Measurements from ENCODE around the gene COX4I1.
A peak's percentile ranks its signal among the peaks of the same experiment; 100 is the strongest.

The COX4I1 gene

DNA sequence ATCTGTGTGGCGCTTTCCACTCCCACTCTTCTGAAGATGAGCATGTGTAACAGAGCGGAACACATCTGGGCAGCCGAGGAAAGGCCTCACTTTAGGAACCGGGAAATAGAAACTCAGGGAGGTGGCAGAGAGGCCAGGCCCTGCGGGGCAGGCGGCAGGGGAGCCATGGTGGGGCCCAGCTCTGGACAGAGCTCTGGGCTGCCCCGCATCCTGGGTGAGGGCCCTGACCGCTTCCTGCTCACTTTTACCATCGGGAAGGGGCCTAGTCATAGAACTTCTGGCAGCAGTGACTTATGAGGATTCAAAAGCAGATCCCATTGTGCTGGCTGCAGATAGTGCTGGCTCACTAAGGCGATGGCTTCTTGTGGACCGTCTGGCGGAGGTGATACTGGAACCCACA, 22.6 kb downstream of the COX4I1 start:
- Histone ChIP-seq H2AFZ (ENCODE audit: low read depth, low read length) (no peak overlapping the region), H3K9me3 (ENCODE audit: insufficient read depth, low read length) (no peaks in the 10 kb centered on the region), H3K4me2 (ENCODE audit: low read length) (peak overlapping the region; percentile 54; the same call in 1 of the 2 replicates), H4K20me1 (ENCODE audit: insufficient read depth, low read length) (no peaks in the 10 kb centered on the region), H3K4me1 (ENCODE audit: low read length) (peaks cover 35% of the 10 kb centered on the region), H3K9ac (ENCODE audit: low read length) (no peak overlapping the region), H3K27me3 (ENCODE audit: low read depth, low read length) (peaks cover 19% of the 10 kb centered on the region), H3K36me3 (replicated peaks; ENCODE audit: low read depth, low read length) (peaks cover 2% of the 10 kb centered on the region), H3K27ac (ENCODE audit: low read length) (no peak overlapping the region), H3K79me2 (ENCODE audit: low read length) (no peaks in the 10 kb centered on the region), H3K4me3 (ENCODE audit: low read length) (no peak overlapping the region)
- TF ChIP-seq EZH2phosphoT487 (IDR thresholded peaks at IDR 0.05; ENCODE audit: low read depth): no peak
- TF ChIP-seq, protein P1, sequence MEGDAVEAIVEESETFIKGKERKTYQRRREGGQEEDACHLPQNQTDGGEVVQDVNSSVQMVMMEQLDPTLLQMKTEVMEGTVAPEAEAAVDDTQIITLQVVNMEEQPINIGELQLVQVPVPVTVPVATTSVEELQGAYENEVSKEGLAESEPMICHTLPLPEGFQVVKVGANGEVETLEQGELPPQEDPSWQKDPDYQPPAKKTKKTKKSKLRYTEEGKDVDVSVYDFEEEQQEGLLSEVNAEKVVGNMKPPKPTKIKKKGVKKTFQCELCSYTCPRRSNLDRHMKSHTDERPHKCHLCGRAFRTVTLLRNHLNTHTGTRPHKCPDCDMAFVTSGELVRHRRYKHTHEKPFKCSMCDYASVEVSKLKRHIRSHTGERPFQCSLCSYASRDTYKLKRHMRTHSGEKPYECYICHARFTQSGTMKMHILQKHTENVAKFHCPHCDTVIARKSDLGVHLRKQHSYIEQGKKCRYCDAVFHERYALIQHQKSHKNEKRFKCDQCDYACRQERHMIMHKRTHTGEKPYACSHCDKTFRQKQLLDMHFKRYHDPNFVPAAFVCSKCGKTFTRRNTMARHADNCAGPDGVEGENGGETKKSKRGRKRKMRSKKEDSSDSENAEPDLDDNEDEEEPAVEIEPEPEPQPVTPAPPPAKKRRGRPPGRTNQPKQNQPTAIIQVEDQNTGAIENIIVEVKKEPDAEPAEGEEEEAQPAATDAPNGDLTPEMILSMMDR (IDR thresholded peaks at IDR 0.05; ENCODE audit: low read depth, low read length): no peak

DNA sequence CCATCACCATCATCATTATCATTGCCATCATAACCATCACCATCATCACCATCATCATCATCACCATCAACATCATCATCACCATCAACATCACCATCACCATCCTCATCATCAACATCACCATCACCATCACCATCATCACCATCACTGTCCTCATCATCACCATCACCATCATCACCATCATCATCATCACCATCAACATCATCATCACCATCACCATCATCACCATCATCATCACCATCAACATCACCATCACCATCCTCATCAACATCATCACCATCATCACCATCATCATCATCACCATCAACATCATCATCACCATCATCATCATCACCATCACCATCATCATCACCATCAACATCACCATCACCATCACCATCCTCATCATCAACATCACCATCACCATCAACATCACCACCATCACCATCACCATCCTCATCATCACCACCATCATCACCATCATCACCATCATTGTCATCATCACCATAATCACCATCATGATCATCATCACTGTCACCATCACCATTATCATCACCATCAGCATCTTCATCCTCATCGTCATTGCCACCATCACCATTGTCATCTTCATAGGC, 23.9 kb downstream of the COX4I1 start:
- Histone ChIP-seq H3K79me2 (ENCODE audit: low read length) (no peaks in the 10 kb centered on the region), H3K36me3 (replicated peaks; ENCODE audit: low read depth, low read length) (peaks cover 2% of the 10 kb centered on the region), H3K27ac (ENCODE audit: low read length) (no peak overlapping the region), H3K4me1 (ENCODE audit: low read length) (peaks cover 35% of the 10 kb centered on the region), H3K27me3 (ENCODE audit: low read depth, low read length) (peaks cover 16% of the 10 kb centered on the region; the same call in 1 of the 2 replicates), H3K4me3 (ENCODE audit: low read length) (no peak overlapping the region), H3K9ac (ENCODE audit: low read length) (no peak overlapping the region), H2AFZ (ENCODE audit: low read depth, low read length) (no peak overlapping the region), H4K20me1 (ENCODE audit: insufficient read depth, low read length) (no peaks in the 10 kb centered on the region), H3K4me2 (ENCODE audit: low read length) (no peak overlapping the region), H3K9me3 (ENCODE audit: insufficient read depth, low read length) (no peaks in the 10 kb centered on the region)
- TF ChIP-seq, protein P1 (IDR thresholded peaks at IDR 0.05; ENCODE audit: low read depth, low read length): no peak
- no peak for TF ChIP-seq EZH2phosphoT487 (IDR thresholded peaks at IDR 0.05; ENCODE audit: low read depth)

DNA sequence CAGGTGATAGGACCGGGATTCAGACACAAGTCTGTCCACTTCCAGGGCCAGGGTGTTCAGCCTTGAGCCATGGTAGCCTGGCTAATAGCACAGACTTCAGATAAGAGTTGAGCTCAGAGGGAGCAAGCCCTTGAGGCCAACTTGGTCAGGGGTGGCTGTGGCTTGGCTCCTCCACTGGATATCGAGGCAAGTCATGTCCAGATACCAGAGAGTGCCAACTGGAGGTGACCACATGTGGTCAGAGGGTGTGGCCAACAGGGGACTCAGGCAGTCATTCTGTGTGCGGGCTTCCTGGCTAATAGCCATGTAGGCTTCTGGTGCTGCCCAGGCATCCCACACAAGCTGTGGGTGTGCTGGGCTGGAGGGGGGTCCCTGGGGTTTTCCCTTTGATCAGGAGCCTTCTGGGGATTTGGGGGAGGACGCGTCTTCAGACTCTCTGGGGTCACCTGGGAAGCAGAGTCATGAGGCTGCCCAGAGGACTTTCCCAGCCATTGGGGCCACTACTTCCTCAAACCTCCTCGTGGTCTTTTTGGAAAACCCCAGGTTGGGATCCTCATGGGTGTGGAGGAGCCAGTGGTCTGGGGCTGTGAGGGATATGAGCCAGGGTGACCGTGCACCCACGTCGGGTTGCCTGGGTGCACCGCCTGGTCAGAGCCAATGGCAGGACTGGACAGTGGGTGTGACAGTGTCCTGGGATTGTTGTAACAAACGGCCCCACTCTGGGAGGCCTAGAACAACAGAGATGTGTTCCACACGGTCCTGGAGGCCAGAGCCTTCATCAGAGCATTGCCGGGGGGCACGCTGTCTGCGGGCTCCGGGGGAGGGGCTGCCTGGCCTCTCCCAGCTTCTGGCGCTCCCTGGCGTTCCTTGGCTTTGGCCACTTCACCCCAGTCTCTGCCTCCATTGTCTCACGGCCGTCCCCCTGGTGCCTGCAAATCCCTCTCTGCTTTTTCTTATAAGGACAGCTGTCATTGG, 25.0 kb downstream of the COX4I1 start:
- no peaks in the 10 kb centered on the region for H4K20me1 ChIP-seq (ENCODE audit: insufficient read depth, low read length)
- no peak overlapping the region for H2AFZ ChIP-seq (ENCODE audit: low read depth, low read length)
- peak overlapping the region; percentile 33; the same call in 1 of the 2 replicates for H3K4me2 ChIP-seq (ENCODE audit: low read length)
- H3K79me2 ChIP-seq (ENCODE audit: low read length): no peaks in the 10 kb centered on the region
- no peak overlapping the region for H3K27ac ChIP-seq (ENCODE audit: low read length)
- H3K9me3 ChIP-seq (ENCODE audit: insufficient read depth, low read length): no peaks in the 10 kb centered on the region
- H3K4me3 ChIP-seq (ENCODE audit: low read length): no peak overlapping the region
- peaks cover 35% of the 10 kb centered on the region for H3K4me1 ChIP-seq (ENCODE audit: low read length)
- peaks cover 16% of the 10 kb centered on the region; the same call in 1 of the 2 replicates for H3K27me3 ChIP-seq (ENCODE audit: low read depth, low read length)
- no peak overlapping the region for H3K9ac ChIP-seq (ENCODE audit: low read length)
- TF ChIP-seq, protein P1 (IDR thresholded peaks at IDR 0.05; ENCODE audit: low read depth, low read length): no peak
- no peak for TF ChIP-seq EZH2phosphoT487 (IDR thresholded peaks at IDR 0.05; ENCODE audit: low read depth)
- H3K36me3 ChIP-seq (replicated peaks; ENCODE audit: low read depth, low read length): peaks cover 2% of the 10 kb centered on the region

DNA sequence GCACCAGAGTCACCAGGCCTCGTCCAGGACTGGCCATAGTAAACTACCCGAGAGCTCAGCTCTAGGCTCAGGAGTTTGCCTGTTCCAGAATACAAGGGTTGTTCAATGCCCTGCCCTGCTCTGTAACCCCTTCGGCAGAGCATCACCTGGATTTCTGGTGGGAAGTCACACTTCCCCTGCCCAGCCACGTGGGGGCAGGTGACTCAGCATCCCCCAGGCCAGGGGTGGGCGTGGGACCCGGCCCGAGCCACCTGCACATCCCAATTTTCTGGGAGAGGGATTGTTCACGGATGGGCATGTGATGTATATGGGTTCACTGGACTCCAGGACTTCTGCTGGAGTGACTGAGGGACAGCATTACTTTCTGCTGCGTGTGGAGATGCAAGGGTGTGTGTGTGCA, 25.8 kb downstream of the COX4I1 start:
- Histone ChIP-seq H2AFZ (ENCODE audit: low read depth, low read length) (no peak overlapping the region), H3K9me3 (ENCODE audit: insufficient read depth, low read length) (no peaks in the 10 kb centered on the region), H3K27me3 (ENCODE audit: low read depth, low read length) (peaks cover 8% of the 10 kb centered on the region; the same call in 1 of the 2 replicates), H3K79me2 (ENCODE audit: low read length) (no peaks in the 10 kb centered on the region), H3K4me2 (ENCODE audit: low read length) (no peak overlapping the region), H3K9ac (ENCODE audit: low read length) (no peak overlapping the region), H3K4me1 (ENCODE audit: low read length) (peaks cover 32% of the 10 kb centered on the region), H3K4me3 (ENCODE audit: low read length) (no peak overlapping the region), H3K27ac (ENCODE audit: low read length) (no peak overlapping the region), H3K36me3 (replicated peaks; ENCODE audit: low read depth, low read length) (peaks cover 2% of the 10 kb centered on the region), H4K20me1 (ENCODE audit: insufficient read depth, low read length) (no peaks in the 10 kb centered on the region)
- TF ChIP-seq, protein P1 (IDR thresholded peaks at IDR 0.05; ENCODE audit: low read depth, low read length): peak; percentile 56
- no peak for TF ChIP-seq EZH2phosphoT487 (IDR thresholded peaks at IDR 0.05; ENCODE audit: low read depth)
